GM21619 (cell line): ENCODE data around the gene SCMH1.

Experiments
- ATAC-seq: cut with Tn5 transposase; IDR thresholded peaks from one replicate; pipeline ENCODE4 v1.9.1; 2021; ENCODE audit not compliant: unreplicated experiment

The SCMH1 gene

DNA sequence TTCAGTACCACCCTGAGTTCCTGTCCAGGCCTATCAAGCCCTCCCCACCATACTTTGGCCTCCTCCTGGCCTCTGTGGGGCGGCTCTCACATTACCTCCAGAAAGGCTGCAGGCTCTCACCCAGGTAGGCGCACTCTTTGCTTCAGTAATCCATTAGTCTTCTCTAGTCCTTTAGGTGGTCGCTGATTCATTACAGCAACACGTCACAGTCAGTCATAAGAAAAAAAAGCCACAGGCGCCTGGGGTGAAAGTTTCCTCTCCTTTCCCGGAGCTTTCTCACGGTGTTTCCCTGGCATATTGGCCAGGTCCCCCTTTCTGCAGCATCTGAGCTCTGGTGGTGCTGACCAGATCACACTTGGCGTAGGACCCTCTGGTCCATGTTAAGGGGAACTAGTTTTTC, 232.6 kb downstream of the SCMH1 start:
- no peak for ATAC-seq

- ATAC-seq = no peak
Measured at GRCh38 chr1:41006942-41007865, 234.9 kb downstream of the SCMH1 start.

GRCh38 chr1:41005876-41006275, 236.2 kb downstream of the SCMH1 start:
- ATAC-seq = no peak

DNA sequence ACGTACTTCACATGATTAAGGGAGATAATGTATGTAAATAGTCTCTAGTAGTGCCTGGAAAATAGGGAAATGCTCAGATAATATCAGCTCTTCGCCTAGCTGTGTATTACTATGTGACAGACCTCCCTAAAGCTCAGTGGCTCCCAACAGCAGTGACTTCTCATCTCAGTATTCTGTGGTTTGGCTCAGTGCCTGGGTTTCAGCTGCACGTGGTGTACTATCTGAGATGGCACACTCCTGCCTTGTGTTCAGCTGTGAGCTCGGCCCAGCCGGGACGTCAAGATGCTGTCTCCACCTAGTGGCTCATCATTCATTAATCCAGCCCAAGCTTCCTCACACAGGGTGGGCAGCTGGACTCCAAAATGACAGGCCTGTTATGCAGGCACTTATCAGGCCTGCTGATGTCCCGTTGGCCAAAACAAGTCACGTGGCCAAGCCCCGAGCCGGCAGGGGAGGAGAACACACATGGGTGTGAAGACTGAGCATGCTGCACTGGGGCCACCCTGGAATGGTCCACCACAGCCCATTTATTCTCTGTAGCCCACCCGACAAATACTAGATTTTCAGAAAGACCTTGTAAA, 238.4 kb downstream of the SCMH1 start:
- peak; percentile 99 for ATAC-seq

DNA sequence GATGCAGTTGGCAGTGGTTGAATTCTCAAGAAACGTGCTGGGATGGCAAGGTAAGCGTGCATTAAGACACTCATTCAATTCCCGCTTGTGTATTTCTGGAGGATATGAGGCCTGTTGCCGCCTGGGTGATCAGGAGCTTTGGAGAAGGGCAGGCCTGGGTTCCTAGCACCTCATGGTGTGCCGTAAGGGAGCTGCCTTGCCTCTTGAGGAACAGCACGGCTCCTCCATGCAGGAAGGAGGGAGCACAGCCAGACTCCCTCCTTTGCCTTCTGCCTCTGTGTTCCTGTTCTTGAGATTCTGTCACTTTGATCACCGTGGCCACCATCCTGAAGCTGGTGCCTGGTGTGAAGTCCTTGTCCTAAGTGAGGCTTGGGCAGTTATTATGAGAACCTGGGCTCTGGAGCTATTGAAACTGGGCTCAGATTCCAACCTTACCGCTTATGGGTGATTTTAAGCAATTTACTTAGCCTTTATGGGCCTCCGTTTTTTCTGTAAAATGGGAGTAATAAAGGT, 238.9 kb downstream of the SCMH1 start:
- no peak for ATAC-seq

DNA sequence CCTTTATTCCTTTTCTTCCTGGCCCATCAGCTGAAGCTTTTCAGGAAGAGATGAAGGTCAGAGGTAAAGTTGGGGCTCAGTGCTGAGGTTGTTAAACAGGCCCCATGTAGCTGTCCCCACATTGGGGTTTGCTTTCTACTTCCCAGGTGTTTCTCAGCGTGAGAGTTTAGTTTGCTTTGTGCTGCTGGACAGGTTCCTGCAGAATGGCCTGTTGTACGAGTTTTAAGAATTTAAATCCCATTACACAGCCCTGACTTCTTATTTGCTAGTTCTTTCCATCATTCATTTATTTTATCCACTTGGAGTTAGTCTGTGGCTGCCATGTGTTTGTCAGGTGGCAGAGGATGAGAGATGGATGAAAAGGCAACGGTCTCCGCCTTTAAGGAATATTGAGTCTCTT, 243.4 kb downstream of the SCMH1 start:
- ATAC-seq = no peak

DNA sequence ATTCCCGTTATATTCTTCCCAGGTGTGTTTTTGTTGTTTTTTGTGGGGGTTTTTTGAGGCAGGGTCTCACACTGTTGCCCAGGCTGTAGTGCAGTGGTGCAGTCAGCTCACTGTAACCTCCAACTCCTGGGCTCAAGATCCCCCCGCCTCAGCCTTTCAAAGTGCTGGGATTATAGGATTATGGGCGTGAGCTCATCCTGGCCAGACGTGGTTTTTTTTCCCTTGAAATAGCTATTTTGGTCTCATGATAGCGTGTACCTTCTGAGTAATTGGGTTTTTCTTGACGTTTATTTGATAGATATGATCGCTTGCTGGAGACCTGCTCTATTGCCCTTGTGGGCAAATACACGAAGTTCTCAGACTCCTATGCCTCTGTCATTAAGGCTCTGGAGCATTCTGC, 245.0 kb downstream of the SCMH1 start:
- no peak for ATAC-seq

DNA sequence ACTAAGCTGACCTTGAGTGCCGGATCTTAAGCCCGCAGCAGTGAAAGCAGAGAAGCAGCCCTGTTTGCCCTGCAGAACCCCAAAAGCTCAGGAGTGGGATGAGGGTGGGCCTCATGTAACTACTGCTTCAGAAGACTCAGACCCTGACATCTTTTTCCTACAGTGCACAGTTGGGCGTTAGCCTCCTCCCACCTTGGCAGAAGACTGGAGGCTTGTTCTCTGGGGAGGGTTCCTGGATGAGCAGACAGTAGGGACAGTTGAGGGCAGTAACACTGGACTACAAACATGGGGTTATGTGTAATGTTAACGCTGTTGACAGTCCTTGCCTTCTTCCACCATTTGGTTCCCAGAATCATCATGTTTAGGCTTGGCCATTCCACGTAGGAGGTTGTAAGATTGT, 253.0 kb downstream of the SCMH1 start:
- no peak for ATAC-seq

DNA sequence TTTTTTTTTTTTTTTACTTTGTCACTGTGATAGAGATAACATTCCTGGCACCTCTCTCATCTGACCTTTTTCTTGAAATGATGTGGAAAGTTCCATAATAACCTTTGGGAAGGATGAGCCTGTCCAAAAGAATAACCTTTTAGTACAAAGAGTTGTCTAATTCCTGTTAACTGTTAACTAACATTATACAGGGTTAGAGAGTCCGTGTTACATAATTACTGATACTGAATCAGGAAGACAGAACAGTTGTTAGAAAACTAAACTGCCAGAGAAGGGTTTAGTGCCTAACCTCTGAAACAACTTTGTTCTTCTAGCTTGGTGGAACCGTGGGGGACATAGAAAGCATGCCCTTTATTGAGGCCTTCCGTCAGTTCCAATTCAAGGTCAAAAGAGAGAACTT, 253.8 kb downstream of the SCMH1 start:
- no peak for ATAC-seq

- no peak for ATAC-seq
Measured at GRCh38 chr1:40987439-40988276, 254.4 kb downstream of the SCMH1 start.

DNA sequence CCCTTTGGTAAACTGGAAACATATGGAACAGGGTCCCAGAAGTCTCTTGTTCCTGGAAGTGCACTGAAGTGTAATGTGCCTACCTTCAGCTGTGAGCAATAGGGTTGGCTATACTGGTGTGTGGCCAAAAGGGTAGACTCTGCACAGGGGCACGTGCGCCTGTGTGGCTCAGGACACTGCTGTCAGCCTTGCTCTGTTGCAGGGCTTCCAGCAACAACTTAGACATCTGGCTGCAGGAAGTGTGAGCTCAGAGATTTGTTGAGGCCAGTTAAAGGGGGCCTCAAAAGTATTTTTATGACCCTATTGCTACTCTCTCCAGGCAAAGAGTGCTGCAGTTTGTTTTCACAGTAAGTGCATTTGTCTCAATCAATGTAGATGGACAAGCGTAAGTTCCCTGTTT, 255.2 kb downstream of the SCMH1 start:
- no peak for ATAC-seq

- ATAC-seq = no peak
Measured at GRCh38 chr1:40986328-40986783, 255.8 kb downstream of the SCMH1 start.

DNA sequence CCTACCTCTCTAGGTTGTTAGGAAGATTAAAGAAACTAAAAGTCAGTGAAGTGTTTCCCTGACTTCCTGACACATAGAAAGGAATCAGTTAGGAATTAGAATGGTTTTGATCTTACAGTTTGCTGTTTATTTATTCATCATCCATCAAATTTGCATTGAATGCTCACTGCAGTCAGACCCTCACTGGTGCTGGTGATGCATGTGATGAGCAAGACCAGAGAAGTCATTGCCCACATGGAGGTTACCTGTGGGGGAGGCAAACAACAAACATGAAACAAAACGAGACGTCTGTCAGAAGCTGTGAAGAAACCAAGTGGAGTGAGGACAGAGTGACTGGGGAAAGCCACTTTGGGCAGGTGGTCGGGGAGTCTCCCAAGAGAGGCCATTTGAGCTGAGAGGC, 256.2 kb downstream of the SCMH1 start:
- ATAC-seq = no peak

DNA sequence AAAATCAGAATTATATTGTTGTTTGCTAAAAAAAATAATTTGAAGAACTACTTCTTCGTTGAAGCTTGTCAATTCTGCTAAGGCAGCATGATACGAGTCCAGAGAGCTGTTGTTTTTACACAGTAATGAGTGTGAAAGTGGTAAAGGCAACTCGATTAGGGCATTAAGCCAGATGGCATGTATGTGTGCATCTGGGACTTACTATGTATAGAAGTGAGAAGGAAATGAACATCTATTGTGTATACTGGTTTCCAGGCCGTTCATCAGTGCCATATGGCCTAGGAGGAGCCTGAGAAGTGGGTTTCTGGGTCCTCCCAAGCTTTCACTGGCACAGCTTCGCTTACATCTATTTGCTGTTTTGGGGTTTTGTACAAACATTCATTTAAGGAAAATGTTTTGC, 256.9 kb downstream of the SCMH1 start:
- ATAC-seq = no peak

DNA sequence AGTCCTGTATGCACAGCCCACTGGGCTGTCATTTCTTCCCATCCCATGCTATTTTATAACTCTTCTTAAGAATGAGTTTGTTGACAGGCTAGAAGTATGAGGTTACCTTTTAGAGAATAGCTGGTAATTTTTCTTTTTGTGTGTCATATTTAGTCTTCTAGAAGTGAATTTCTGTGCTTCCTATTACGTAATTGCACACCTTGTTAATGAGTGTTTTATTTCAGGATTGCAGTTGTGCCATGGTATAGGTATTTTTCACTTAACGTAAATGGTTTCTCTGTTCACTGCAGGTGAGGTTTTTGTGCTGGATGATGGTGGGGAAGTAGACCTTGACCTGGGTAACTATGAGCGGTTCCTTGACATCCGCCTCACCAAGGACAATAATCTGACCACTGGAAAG, 257.6 kb downstream of the SCMH1 start:
- ATAC-seq = no peak

GRCh38 chr1:40984066-40984465, 258.0 kb downstream of the SCMH1 start:
- no peak for ATAC-seq

GRCh38 chr1:40983286-40983685, 258.8 kb downstream of the SCMH1 start:
- no peak for ATAC-seq

DNA sequence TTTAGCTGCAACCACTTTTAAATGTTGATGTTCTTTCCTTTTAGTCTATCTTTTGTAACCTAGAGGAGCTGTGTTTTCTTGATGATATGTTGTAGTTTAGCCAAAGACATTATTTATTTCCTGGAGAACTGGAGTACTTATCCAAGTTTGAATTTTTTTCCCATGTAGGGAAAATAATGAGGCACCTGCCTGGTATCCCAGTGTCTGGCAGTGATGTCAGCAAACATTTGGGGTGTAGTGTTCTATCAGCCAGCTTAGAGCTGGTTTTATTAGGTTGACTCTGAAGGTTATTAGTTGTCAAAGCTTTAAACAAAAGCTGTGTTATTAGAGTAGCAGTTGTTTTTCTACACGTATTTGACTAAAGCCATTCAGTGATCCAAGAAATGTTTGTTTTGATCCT, 259.4 kb downstream of the SCMH1 start:
- no peak for ATAC-seq

DNA sequence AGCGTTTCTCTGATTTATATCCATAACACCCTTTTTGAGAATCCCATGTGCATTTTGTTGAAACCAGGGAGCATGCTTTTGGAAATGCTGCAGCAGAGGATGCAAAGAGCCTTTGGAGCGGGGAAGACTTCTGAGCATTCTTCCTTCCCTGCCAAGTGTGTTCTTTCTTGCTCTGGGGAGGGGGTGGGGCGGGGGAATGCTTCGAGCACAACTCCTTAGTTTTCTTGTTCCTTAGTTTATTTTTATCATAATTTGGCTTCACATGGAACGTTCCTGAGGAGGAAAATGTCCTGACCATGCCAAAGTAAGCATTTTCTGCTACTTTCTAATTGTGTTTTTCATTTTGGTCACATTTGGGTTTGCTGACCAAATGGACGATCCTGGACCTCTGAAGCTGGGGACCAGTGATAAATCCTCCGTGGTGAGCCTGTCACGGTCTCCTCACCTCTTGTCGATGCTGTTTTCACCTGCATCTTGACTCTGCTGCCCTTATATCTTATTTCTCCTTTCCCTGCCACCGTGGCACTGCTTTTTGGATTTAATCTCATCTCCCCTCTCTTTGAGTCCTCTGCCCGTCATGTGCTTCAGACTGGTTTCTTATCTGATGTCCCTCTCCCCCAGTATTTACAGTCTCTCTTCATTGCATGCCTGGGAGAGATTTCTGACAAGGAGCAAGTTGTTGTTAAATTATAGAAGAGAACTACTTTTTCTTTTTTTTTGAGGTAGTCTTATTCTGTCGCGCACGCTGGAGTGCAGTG, 260.2 kb downstream of the SCMH1 start:
- ATAC-seq = no peak

DNA sequence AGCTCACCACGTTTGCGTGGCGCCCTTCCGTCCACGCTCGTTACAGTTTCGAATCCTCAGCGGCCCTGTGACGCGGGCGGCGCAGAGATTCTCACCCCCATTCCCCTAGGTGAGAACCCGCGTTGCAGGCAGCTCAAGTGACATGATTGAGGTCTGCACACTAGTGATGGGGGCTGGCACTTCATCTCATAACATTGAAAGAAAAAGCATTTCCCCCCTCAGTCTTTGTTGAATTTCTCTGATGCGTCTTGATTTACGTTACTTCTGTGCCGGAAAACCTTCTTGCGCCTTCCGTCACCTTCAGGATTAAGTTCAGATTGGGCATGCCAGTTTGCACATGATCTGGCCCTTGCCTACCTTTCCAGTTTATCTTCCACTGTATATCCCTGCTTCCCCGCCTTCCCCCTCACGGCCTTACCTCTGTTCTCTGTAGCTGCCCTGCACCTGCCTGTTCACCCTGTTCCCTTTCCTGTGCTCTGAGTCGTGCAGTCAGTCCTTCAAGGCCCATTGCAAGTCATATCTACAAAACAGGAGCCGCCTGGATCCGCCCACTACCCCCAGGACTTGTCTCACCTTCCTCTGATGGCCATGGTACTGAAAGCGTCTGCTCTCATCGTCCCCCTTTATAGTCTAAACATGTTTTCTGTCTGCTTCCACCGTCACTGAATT, 261.5 kb downstream of the SCMH1 start:
- peak; percentile 7 for ATAC-seq
